GM12878 (cell line): ENCODE measurements around the gene ILF2. TPM values are rescaled to one million over a fixed set of nuclear protein-coding genes. Genes with fewer than 3 reads are reported as not detected.

Source experiments
- ATAC-seq: fragments of 200-7000 bp; cut with Tn5 transposase; 3 replicates; pipeline ENCODE4 v1.9.1; 2020; ENCODE audit warnings: mild to moderate bottlenecking, moderate library complexity
- BruUV-seq: library from RNA; stranded (reverse); fragments of 400-500 nt; replicated peaks from 2 replicates; lab custom pipeline; 2021; lab: Mats Ljungman, UMichigan
- CTCF ChIA-PET: fragments of 300-600 bp; sonication (Branson Sonifier 250); formaldehyde crosslinking; extraction: SDS; loops from one replicate; lab custom pipeline; 2021; ENCODE audit warnings: inconsistent platforms; lab: Yijun Ruan, JAX
- POLR2A ChIA-PET: fragments of 350-600 bp; formaldehyde crosslinking; extraction: SDS; loops from one replicate; lab custom pipeline; 2021; ENCODE audit warnings: inconsistent platforms; lab: Charles Lee
- RAD21 ChIA-PET: fragments of 300-600 bp; sonication (Branson Sonifier 250); formaldehyde crosslinking; loops from one replicate; lab custom pipeline; 2023; ENCODE audit warnings: antibody characterized with exemption; ENCODE audit not compliant: unreplicated experiment; lab: Charles Lee
- SMC1A ChIA-PET: fragments of 300-600 bp; sonication (Branson Sonifier 250); formaldehyde crosslinking; loops from one replicate; lab custom pipeline; 2023; ENCODE audit not compliant: unreplicated experiment, uncharacterized antibody; lab: Charles Lee
- DNase-seq: peaks from one replicate; pipeline ENCODE4 v3.0.0-alpha.2; 2011; ENCODE audit warnings: low read depth, low spot score
- FAIRE-seq: peaks from 3 replicates; lab custom pipeline; 2011; peaks lifted over from hg19 to GRCh38; lab: Jason Lieb, UNC
- H2AFZ ChIP-seq: 2 replicates; pipeline ENCODE4 v1.6.0; 2011; ENCODE audit warnings: low read depth, low read length, control low read depth; ENCODE audit not compliant: control insufficient read depth
- H3K27ac ChIP-seq: 2 replicates; pipeline ENCODE4 v1.5.1; 2011; ENCODE audit warnings: control low read depth; ENCODE audit not compliant: control insufficient read depth, insufficient read depth
- H3K27me3 ChIP-seq, 2 experiments: replicated peaks in 1 of 2; 2 replicates each; pipeline versions ENCODE4 v1.6.0 to v1.6.1; 2011; ENCODE audit warnings: low read length in 1 of 2; ENCODE audit not compliant: control insufficient read depth in 2 of 2, insufficient read depth in 2 of 2
- H3K36me3 ChIP-seq, 2 experiments: 2 replicates each; pipeline ENCODE4 v1.5.1; 2011; ENCODE audit warnings: low read length in 1 of 2; ENCODE audit not compliant: control insufficient read depth in 2 of 2, insufficient read depth in 2 of 2
- H3K4me1 ChIP-seq: 2 replicates; pipeline ENCODE4 v1.6.1; 2011; ENCODE audit warnings: mild to moderate bottlenecking, low read length, moderate library complexity, mixed read lengths; ENCODE audit not compliant: control insufficient read depth, insufficient read depth
- H3K4me2 ChIP-seq: 2 replicates; pipeline ENCODE4 v1.6.0; 2011; ENCODE audit warnings: control low read depth; ENCODE audit not compliant: control insufficient read depth, insufficient read depth
- H3K4me3 ChIP-seq: fragments of 200-600 bp; sonication (generic); 2 replicates; pipeline ENCODE4 v1.5.1; 2016
- H3K79me2 ChIP-seq: 2 replicates; pipeline ENCODE4 v1.6.0; 2011; ENCODE audit warnings: low read length; ENCODE audit not compliant: control insufficient read depth, insufficient read depth
- H3K9ac ChIP-seq: 2 replicates; pipeline ENCODE4 v1.8.0; 2011; ENCODE audit warnings: low read length, control low read depth, mixed read lengths; ENCODE audit not compliant: control insufficient read depth, insufficient read depth
- H3K9me3 ChIP-seq: replicated peaks from 3 replicates; pipeline ENCODE4 v1.5.1; 2011; ENCODE audit warnings: mild to moderate bottlenecking, low read length; ENCODE audit not compliant: control insufficient read depth, insufficient read depth
- H4K20me1 ChIP-seq: 2 replicates; pipeline ENCODE4 v1.6.0; 2011; ENCODE audit not compliant: control insufficient read depth, insufficient read depth
- CREM ChIP-seq: IDR thresholded peaks from 2 replicates; pipeline ENCODE4 v1.6.1; 2014; ENCODE audit warnings: antibody characterized with exemption, low read depth
- FOS ChIP-seq: IDR thresholded peaks from 3 replicates; pipeline ENCODE4 v1.6.1; 2011; ENCODE audit warnings: borderline replicate concordance; ENCODE audit not compliant: insufficient read length; ENCODE audit errors: extremely low read depth
- KDM1A ChIP-seq: fragments of 200-600 bp; sonication (generic); IDR thresholded peaks from 2 replicates; pipeline ENCODE4 v1.6.1; 2016; ENCODE audit warnings: borderline replicate concordance
- RB1 ChIP-seq: fragments of 450-650 bp; formaldehyde crosslinking; IDR thresholded peaks from 2 replicates; pipeline ENCODE4 v1.6.1; 2017; ENCODE audit warnings: mild to moderate bottlenecking, borderline replicate concordance
- SMC3 ChIP-seq: IDR thresholded peaks from 2 replicates; pipeline ENCODE4 v1.6.1; 2011; ENCODE audit warnings: low read length, improper control_type of control experiment, borderline replicate concordance
- ZNF207 ChIP-seq: fragments of 450-650 bp; IDR thresholded peaks from 2 replicates; pipeline ENCODE4 v1.6.1; 2014; ENCODE audit warnings: antibody characterized with exemption, mild to moderate bottlenecking, borderline replicate concordance
- WGBS: methylation state at CpG from one replicate; pipeline ENCODE4 v1.1.6; 2016; ENCODE audit warnings: low lambda C conversion rate; ENCODE audit not compliant: insufficient replicate concordance, insufficient coverage; ENCODE audit errors: missing lambda C conversion rate; 5-methylcytosine and 5-hydroxymethylcytosine counted together
- in situ Hi-C: fragments of 300-500 bp; cut with MboI; formaldehyde crosslinking; loops from 9 replicates; pipeline ENCODE4 v1.14.3; 2018; ENCODE audit warnings: mixed read lengths
- intact Hi-C: fragments of 100-400 bp; cut with micrococcal nuclease; formaldehyde crosslinking; loops from one replicate; pipeline ENCODE4 v1.14.2; 2022; ENCODE audit not compliant: unreplicated experiment
- polyA plus RNA-seq, 11 experiments: library from polyadenylated mRNA; depleted of rRNA in 4 of 11; unstranded in 6 of 11; stranded (reverse) in 5 of 11; fragments of >200 nt; fragmentation: Nextera tagmentation in 4 of 11; fragmentation: Illumina TruSeq in 1 of 11; extraction: Ambion mirVana in 4 of 11; extraction: Trizol in 1 of 11; gene quantifications; 1 replicate in 1 of 11; 2 replicates in 10 of 11; pipeline versions ENCODE4 v1.2.1 to v1.2.3, GENCODE V29; 2011 to 2016; ENCODE audit warnings: inconsistent platforms in 2 of 11, missing spikeins in 2 of 11, low read depth in 1 of 11
- total RNA-seq, 4 experiments: library from RNA; depleted of rRNA in 3 of 4; stranded (reverse); fragments of >200 nt in 3 of 4; fragmentation: Illumina TruSeq in 1 of 4; extraction: Trizol in 1 of 4; gene quantifications; 2 replicates each; pipeline versions ENCODE4 v1.2.1 to v1.2.3, GENCODE V29; 2013 to 2021
- TF ChIP-seq, protein P1 (sequence below): fragments of 450-650 bp; IDR thresholded peaks from 2 replicates; pipeline ENCODE4 v1.6.1; 2014; ENCODE audit warnings: mild to moderate bottlenecking

Gene ILF2
- total and polyA plus RNA-seq, 10 of the 15 experiments (the other 5 are each of a cell fraction or from before 2014, with no cell fraction given), result 261 to 520 (median 449) TPM

DNA sequence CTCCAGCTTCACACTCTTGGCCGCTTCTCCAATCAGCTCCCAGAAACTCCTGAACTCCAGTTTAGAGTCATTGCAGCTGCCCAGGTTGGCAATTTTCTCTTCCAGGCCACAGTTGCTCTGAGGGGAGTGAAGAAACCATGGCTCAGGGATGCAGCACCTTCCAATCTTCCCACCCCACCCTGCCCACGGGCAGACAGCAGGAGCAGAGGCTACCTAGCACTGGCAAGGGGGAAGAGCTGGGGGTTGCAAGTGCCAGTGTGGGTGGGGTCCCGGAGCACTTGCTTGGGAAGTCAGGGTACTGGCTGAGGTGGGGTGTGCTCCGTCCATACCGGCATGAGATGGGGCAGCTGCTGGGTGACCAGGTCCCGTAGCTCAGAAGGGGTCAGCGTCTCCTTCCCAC is 55.9 kb downstream of the ILF2 start:
- ChIA-PET SMC1A (interaction anchor here (1.0 to 2.1 kb wide), 5 partner anchors 16 to 104 kb away, joined by 3 to 12 read pairs (median 4); partner anchors contain the start of gene CHTOP), RAD21 (interaction anchor here (2.8 to 6.2 kb wide), 3 partner anchors 10 to 43 kb away, joined by 9 to 60 read pairs (median 14); no protein-coding TSS in a partner anchor), CTCF (interaction anchor here (1.2 to 7.8 kb wide), 8 partner anchors 9 to 119 kb away, joined by 3 to 106 read pairs (median 14); partner anchors contain the start of genes S100A1 and S100A13), POLR2A (interaction anchor here (0.6 to 1.7 kb wide), 4 partner anchors 8 to 14 kb away, joined by 4 to 5 read pairs (median 4); no protein-coding TSS in a partner anchor)
- Histone ChIP-seq H3K79me2 (no peaks in the 10 kb centered on the region), H3K27ac (no peak overlapping the region), H2AFZ (no peak overlapping the region), H3K36me3 (no peaks in the 10 kb centered on the region), H3K9me3 (no peaks in the 10 kb centered on the region), H3K4me1 (peaks cover 14% of the 10 kb centered on the region), H4K20me1 (no peaks in the 10 kb centered on the region), H3K27me3 (no peaks in the 10 kb centered on the region), H3K4me2 (no peak overlapping the region), H3K9ac (no peak overlapping the region), H3K4me3 (no peak overlapping the region)
- in situ Hi-C loops, result no loop called here
- no peak for DNase-seq
- WGBS, result 56% methylated on average over 7 of the region's 7 CpGs
- intact Hi-C loops, result no loop called here
- BruUV-seq, result no TSS peak
- no peak for ATAC-seq
- TF ChIP-seq KDM1A (no peak), CREM (no peak), SMC3 (no peak), ZNF207 (no peak), FOS (no peak), RB1 (no peak)
- TF ChIP-seq, protein P1, sequence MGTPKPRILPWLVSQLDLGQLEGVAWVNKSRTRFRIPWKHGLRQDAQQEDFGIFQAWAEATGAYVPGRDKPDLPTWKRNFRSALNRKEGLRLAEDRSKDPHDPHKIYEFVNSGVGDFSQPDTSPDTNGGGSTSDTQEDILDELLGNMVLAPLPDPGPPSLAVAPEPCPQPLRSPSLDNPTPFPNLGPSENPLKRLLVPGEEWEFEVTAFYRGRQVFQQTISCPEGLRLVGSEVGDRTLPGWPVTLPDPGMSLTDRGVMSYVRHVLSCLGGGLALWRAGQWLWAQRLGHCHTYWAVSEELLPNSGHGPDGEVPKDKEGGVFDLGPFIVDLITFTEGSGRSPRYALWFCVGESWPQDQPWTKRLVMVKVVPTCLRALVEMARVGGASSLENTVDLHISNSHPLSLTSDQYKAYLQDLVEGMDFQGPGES, result no peak
- no peak for FAIRE-seq
